HG03159 (cell line): ENCODE results near the gene SLC16A4.
A peak's percentile ranks its signal among the peaks of the same experiment; 100 is the strongest.
"Not testable (repeated sequence)": the region's sequence is repeated elsewhere in the genome, so short reads cannot be mapped to it uniquely, and the experiment has no call there.

Source experiments
- ATAC-seq: cut with Tn5 transposase; IDR thresholded peaks from one replicate; pipeline ENCODE4 v1.9.1; 2021; ENCODE audit warnings: mild to moderate bottlenecking, moderate library complexity; ENCODE audit not compliant: unreplicated experiment

Gene SLC16A4

DNA sequence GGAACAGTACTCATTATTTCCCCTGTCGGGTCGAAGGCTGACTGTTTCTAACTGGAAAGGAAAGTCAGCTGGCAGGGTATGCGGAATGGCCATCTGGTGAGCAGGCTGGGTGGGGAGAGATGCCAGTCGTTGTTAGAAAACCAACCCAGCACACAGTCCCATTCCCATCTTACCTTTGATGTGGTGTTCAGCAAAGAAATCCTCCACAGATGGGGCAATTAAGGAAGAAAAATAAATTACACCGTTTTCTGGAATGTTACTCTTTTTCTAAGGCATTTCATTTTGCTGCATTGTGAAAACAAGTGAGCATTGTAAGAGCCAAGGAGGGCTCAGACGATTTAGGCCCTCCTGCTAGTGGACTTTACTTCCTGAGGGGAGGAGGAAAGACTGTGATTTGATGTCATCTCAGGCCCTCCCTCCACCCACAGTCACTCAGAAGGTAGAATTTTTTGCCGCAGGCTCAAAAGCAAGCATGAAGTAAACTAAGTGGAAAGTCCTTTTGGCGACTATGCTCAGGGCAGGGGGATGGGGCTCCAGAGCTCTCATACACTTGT is at the start of gene SLC16A4:
Gene SLC16A4, minus strand, starts transcription at position 335 of the 554 bp plus-strand sequence. CDS start 1,703 bp downstream, outside the sequence.
- no peak for ATAC-seq

DNA sequence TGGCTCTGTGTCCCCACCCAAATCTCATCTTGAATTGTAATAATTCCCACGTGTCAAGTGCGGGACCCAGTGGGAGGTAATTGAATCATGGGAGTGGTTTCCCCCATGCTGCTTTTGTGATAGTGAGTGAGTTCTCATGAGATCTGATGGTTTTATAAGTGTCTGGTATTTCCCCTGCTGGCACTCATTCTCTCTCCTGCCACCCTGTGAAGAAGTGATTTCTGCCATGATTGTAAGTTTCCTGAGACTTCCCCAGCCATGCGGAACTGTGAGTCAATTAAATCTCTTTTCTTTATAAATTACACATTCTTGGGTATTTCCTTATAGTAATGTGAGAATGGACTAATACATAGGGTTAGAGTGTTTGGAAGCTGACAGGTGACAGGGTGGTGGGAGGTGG is 49.0 kb upstream of the SLC16A4 start:
- ATAC-seq: not testable (repeated sequence)

DNA sequence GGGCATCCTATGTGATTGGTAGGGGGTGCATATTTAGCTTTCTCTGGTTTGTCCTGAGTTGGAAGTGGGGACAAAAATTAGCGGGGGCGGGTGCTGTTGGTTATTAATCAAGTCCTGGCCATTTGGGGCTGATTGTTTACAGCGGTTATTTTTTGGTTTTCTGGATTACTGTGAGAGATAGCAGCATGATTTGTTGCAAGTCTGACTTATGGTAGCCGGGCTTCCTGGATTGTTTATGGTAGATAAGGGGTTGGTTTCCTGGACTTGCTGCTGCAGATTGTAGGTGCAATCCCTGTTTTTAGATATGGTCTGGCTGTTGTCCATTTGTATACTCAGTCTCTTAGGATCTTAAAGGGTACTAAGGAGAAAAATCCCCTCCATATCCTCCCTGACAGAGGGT is 48.1 kb upstream of the SLC16A4 start:
- ATAC-seq: no peak

DNA sequence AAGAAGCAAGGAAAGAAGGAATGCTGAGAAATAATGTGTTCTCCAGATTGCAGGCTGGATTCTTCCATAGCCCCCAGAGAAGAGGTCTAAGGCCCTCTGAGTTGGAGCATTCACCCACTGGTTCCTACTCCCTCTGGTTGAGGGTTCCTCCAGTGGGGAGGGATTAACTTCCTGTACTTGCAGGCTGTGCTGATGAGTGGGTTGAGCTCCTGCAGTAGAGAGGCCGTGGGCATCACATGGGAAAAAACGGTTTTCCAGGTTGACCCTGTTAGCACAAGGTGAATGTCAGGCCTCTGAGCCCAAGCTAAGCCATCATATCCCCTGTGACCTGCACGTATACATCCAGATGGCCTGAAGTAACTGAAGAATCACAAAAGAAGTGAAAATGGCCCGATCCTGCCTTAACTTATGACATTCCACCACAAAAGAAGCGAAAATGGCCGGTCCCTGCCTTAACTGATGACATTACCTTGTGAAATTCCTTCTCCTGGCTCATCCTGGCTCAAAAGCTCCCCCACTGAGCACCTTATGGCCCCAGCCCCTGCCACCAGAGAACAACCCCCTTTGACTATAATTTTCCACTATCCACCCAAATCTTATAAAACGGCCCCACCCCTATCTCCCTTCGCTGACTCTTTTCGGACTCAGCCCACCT is 46.9 kb upstream of the SLC16A4 start:
- not testable (repeated sequence) for ATAC-seq

DNA sequence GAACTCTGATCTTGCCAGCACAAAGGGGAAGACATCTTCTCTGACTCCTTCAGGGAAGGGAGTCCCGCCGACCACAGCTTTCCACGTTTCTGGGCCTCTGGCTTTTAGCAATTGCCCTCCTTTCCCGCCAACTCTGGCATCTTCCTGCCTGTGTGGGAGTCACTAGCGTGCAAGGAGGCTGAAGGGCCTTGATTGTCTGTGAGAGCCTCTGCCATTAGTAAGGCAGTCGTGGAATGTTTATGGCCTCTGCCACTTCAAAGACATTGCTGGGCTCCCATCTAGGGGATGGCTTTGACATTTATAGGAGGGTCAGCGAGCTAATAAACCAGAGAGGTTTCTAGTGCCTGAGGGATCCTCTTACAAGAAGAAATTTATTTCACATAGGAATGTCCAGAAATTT is 45.8 kb upstream of the SLC16A4 start:
- no peak for ATAC-seq

DNA sequence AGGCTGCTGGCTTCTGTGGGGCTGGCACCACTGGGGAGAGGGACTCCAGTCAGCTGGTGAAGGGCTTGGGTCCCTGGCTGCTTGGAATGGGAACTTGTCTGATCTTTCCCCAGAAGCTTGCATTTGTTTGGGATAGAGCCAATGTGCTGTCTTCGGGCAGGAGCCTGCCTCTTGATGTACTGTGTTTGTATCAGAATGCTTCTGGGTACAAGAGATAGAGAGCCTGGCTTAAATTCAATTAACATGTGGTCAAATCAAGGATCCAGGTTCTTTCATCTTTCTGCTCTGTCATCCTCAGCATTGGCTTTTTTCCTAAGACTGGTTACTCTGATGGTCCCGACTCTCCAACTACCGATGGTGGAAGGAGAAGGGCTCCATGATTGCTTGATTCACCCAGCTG is 44.1 kb upstream of the SLC16A4 start:
- ATAC-seq: no peak

DNA sequence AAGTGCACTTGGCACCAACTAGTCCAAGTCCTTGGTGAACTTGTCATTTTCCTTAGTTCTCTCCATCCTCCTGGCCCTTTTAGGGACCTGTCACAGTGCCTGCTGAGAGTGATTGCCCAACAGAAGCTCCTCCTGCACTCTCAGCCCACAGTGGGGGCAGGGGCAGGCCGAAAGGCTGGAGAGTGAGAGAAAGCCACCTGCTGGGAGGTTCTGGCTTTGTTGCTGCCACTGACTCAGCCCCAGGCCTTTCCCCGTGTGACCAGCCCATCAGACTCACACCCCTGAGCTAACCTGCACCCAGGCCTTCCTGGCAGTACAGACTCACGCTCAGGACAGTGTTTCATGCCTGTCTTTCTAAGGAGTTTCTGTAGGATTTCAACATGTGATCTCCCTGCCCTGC is 43.0 kb upstream of the SLC16A4 start:
- ATAC-seq: no peak

DNA sequence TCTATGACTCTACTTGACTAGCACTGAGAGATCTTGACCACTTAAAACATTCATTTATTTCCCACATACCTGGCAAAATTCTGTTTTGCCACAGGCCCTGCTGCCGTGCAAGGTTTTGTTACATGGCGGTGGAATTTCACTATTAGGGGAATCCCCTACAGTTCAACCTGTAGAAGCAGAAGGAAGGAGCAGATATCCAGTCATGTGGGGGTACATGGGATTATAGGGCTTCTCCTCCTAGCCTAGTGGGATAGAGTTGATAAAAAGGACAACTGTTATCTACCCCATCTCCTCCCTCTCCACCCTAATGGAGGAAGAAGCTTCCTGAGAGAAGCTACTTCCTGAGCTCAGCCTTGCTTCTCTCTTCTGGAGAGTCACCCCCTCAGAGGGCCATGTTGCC is 42.4 kb upstream of the SLC16A4 start:
- ATAC-seq: no peak

DNA sequence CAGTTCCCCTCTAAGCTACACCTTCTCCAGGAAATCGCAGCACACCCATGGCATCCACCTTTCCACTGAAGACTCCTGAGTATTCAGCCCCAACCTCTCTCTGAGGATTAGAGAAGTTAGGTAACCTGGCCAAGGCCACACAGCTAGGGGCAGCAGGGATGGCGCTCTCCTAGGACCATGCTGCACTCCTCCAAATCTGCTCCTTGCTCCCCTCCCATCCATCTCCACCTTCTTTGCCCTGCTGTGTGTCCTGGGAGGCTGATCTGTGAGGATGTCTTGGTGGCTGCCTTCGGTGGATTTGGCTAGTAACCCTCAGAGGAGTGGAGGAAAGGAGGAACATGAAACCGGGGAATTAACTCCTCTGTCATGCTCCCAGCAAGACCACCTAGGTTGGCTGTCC is 40.1 kb upstream of the SLC16A4 start:
- ATAC-seq: no peak

DNA sequence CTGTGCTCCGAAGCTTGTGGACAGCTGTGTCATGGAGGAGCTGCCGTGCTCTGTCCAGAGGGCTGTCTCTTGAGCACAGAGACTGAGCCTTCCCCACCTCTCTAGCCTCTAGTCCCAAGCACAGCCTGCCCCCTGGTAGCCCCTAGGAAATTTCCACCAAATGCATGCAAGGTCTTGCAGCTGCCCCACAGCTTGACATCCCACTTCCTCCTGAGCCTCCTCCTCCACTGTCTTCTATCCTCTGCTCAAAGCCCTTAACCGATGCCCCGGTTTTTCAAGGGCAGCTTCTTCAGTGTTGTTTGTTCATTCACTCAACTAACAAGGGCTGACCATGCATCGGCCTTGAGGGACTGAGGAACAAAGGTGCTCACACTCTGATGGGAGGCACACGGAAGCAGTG is 39.5 kb upstream of the SLC16A4 start:
- no peak for ATAC-seq

DNA sequence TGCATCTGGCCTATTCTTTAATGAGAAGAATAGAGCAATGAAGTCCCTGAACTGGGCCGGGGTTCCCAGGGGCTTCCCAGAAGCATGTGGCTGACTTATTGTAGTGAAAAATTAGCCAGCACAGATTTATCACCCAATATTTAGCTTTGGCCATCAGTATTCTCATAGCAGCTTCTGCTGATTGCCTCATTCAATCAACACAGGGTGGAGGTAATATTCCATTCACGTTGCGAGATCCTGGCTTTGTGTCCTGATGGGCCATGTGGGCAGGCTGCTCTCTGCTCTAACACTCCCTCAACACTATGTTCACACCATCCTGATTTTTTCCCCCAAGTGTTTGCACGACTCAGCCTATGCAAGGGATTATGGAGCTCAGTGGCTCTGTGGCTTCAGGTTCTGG is 38.1 kb upstream of the SLC16A4 start:
- no peak for ATAC-seq

DNA sequence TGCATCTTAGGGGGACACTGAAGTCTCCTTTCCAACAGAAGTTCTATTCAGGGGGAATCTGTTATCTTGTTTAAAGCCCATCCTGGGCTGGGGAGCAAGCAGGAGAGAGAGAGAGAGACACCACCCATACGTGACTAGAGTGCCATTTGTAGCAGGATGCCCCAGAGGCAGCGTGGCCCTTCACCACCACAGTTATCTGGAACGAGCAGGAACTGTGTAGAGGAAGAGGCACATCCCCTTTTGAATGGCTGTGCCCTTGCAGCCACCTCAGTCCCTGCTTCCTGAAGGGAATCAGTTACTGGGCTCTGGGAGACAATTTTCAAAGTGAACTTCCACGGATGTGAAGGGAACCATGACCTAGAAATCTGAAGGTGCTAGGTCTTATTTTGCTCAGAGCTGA is 36.0 kb upstream of the SLC16A4 start:
- ATAC-seq: no peak

DNA sequence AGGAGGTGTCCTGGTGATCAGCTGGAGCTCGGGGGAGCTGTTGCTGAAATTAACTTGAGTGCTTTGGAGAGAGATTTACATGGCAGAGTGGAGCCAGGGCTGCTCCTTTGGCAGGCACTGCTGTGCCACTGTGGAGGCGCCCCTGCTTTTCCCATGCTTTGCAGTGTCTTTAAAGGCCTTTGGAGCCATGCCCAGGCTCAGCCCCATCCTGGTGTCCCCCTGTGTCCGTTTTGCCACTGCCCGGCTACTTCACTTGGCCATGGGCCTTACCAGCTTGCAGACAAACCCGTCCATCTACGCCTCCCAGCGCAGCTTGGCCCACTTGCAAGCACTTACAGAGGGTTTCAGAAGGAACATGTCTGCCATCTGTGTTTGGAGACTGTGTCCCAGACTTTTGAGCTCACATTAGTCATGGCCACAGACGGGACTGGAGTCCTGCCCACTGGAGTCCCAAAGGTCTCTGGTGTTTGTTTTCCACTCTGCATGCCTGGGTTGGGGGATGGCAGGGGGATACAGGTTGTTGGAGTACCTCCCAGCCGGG is 34.9 kb upstream of the SLC16A4 start:
- no peak for ATAC-seq

DNA sequence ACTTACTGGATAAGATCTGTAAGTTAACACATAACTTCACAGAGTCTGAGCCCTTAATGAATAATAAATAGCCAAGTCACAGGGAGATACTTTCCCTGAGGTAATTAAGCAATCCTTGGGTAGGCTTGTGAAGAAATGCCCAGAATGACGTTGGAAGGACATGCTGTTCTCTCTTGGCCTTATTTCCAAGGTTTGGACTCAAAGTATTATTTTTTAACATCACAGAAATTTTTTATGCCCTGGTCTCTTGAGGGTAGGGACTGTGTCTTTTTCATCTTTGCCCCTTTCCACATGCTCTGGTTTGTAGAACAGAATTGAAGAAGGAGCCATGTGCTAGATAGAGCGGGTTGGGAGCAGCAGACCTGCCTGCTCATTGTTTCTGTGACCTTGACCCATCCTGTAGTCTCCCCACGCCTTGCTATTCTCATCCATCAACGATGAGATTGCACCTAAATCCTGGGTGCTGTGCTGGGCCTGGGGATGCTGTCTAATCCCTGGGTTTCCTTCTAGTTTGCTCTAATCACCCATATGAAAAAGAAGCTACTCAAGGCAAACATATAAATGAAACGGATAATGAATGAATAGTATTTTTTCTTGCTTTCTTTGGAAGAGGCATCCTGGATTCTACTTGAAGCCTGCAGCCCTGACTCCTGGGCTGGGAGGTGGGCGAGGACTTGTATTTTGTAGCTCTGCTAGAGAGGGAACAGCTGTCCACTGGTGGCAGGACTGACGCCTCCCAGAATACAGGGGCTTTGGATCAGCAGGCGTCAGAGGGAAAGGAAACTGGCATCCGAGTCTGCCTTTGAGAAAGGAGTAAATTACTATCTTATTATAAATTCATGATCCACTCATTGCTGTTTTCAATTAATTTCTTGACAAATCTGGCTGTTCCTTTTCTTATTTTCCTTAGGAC is 34.1 kb upstream of the SLC16A4 start:
- ATAC-seq: no peak

DNA sequence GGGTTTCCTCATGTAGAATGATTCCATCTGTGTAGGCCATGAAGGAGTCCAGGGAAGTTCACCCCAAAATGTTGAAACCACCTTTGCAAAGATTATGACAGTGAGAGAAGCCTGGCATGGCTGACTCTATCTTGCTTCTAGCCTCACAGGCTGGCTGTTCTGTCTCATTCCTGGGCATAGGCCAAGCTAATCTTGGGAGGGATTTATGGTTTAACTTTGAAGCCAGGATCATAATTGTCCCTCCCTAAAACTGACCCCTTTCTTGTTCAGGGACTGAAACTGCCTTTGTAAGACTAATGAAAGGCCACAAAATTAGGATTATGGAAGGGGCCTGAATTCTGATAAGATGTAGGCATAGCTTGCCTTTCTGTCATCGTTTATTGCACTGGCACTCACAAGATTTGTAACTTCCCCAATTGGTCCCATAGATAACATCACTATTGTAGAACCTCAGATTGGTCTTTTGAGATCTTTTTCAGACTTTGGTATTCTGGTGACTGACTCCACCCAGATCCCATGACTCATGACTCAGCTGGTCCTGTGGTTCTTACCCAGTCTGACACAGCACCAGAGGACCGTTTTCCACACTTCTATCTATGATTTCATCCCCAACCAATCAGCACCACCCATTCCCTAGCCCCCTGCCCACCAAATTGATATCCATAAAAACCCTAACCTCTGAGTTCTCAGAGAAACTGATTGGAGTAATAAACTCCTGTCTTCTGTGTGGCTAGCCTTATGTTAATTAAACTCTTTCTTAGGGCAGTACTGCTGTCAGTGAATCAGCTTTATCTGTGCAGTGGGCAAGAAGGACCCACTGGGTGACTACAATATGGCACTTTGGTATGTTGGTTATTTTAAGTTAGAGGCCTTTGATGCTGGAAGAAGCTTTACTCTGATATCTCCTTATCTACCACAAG is 30.3 kb upstream of the SLC16A4 start:
- ATAC-seq: no peak

DNA sequence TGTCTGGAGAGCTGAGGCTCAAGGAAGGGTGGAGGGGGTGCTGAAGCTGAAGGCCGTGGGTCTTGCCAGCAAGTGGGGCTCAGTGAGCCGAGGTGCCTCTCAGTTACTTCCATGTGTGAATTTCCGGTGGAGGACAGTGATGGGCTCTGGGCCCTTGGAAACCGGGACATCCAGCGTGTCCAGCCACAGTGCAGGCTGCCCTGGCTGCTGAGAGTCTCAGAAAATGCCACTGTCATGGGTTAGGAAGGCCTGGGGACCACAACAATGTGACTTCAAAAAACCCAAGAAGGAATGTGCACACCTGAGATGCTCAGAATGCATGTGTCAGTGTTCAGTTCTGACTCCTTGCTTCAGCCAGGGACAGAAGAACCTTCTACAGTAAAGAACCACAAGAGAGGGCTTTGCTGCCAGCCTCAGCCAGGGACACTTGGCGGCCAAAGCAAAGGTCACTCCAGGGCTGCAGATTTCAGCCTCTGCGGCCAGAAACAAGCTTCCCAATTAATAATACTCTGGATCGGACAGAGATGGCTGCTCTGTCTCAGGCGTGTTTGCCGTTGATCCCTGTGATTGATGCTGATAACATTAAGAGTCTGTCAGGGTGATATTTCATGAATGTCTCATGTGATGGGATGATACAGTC is 29.3 kb upstream of the SLC16A4 start:
- no peak for ATAC-seq

DNA sequence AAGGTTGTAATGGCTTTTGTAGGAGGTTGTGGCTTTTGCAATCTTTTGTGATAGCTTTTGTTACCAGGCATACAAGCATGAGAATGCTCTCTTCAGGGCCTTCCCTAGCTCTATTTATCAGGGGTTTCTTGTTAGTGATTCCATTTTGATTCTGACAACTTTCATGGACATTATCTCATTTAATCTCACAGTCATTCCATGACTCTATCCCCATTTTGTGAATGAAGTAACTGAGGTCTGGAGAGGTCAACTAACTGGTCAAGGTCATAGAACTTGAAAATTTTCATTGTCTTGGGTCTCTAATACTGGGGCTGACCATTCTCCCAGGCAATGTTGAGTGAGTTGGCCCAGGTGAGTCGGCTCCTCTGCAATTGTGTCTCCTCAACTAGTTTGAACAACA is 27.9 kb upstream of the SLC16A4 start:
- ATAC-seq: no peak

DNA sequence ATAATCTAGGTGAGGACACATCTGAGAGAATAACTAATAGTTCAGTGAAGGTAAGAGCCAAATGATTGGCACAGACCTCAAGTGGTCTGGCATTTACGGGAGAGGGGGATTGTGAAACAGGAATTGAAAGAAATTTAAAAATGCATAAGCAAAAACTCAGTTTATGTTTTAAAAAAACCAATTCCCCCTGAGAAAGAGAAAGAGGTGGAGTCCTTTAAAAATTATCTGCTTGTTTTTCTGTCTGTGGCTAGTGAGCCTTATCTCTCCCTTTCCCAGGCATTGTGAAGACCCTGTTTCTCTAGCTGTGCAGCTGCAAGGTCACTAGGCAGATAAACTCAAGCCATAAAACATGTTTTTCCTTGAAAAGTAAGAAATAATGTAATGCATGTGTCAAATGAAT is 22.2 kb upstream of the SLC16A4 start:
- ATAC-seq: not testable (repeated sequence)

DNA sequence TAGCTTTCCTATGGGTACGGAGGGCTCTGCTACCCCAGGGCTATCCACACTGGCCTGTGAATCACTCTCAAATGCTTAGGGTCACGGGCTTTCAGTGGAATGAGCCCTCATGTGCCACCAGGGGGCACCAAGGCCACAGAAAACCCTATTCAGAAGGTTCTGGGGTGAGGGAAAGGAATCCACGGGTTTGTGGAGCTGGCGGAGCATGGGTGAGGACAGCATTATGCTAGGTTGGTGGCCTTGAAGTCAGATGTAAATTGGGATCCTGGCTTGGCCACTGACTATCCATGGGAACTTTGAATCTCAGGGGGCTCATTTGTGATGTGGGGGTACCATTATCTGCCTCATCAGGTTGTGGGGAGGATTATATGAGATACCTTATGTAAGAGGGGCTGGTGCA is 21.8 kb upstream of the SLC16A4 start:
- peak; percentile 60 for ATAC-seq

DNA sequence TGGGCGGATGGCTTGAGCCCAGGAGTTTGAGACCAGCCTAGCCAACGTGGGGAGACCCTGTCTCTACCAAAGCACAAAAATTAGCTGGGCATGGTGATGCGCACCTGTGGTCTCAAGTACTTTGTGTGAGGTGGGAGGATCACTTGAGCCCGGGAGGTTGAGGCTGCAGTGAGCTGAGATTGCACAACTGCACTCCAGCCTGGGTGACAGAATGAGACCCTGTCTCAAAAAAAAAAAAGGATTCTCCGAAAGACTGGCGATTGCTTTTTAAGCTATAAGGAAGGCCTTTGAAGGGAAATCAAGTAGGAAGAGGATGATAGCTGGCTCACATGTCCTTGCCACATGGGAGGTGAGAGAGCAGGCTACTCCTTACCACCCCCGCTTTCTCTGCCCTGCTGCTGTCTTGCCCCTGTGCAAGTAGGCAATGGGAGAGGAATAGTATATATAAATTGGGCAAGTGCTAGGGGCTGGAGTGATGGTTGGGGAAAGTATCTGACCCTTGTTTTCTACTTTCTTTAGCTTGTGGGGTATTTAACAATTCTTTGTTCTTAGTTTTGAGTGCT is 20.4 kb upstream of the SLC16A4 start:
- no peak for ATAC-seq
